SK-N-MC (cell line): ENCODE results near the gene TMEM203.

Experiments
- DNase-seq: peaks from one replicate; pipeline ENCODE4 v3.0.0-alpha.2; 2011; ENCODE audit warnings: low read depth, low spot score
- H3K27ac ChIP-seq: fragments of 200-600 bp; sonication (generic); 2 replicates; pipeline ENCODE4 v1.5.1; 2016; ENCODE audit warnings: mixed run types
- H3K36me3 ChIP-seq: fragments of 200-600 bp; sonication (generic); 2 replicates; pipeline ENCODE4 v1.6.1; 2017; ENCODE audit warnings: antibody characterized with exemption, low read length, mixed read lengths; ENCODE audit not compliant: insufficient read depth
- H3K4me3 ChIP-seq: fragments of 200-600 bp; sonication (generic); 2 replicates; pipeline ENCODE4 v1.5.1; 2016
- H3K9ac ChIP-seq: fragments of 200-600 bp; sonication (generic); 2 replicates; pipeline ENCODE4 v1.8.0; 2017; ENCODE audit warnings: mixed run types, mixed read lengths; ENCODE audit not compliant: insufficient read length
- H3K9me3 ChIP-seq: fragments of 200-600 bp; sonication (generic); 2 replicates; pipeline ENCODE4 v1.6.1; 2017; ENCODE audit warnings: low read depth, mild to moderate bottlenecking, antibody characterized with exemption, low read length, moderate library complexity, mixed read lengths
- EZH2 ChIP-seq: fragments of 200-600 bp; sonication (generic); IDR thresholded peaks from one replicate; pipeline ENCODE4 v1.6.1; 2017; ENCODE audit warnings: antibody characterized with exemption
- FOXP2 ChIP-seq: optimal IDR thresholded peaks from 2 replicates; pipeline ENCODE3; 2011; ENCODE audit warnings: mild to moderate bottlenecking, moderate library complexity; ENCODE audit not compliant: insufficient read depth; ENCODE audit errors: extremely low read length, control extremely low read depth
- POLR2AphosphoS5 ChIP-seq: IDR thresholded peaks from 2 replicates; pipeline ENCODE4 v1.6.1; 2012; ENCODE audit warnings: mild to moderate bottlenecking, low read depth, low read length, borderline replicate concordance

TMEM203 gene

GRCh38 chr9:137227054-137227852 lies 21.8 kb upstream of the TMEM203 start, which contains the start of gene RNF224:
Gene RNF224 (plus strand): TSS chr9:137227502. CDS start chr9:137228336, 834 bp downstream.
- Histone ChIP-seq H3K27ac (no peak within 1 kb of the TSS), H3K9me3 (no peaks in the 10 kb centered on the region), H3K4me3 (no peak within 1 kb of the TSS), H3K9ac (no peak within 1 kb of the TSS), H3K36me3 (no peaks in the 10 kb centered on the region)
- DNase-seq, result no peak
- TF ChIP-seq FOXP2, result no peak
- no peak for TF ChIP-seq POLR2AphosphoS5
- no peak for TF ChIP-seq EZH2

GRCh38 chr9:137226338-137227053 lies 21.0 kb upstream of the TMEM203 start:
- Histone ChIP-seq H3K36me3 (no peaks in the 10 kb centered on the region), H3K27ac (no peak overlapping the region), H3K4me3 (no peak overlapping the region), H3K9ac (no peak overlapping the region), H3K9me3 (no peaks in the 10 kb centered on the region)
- no peak for DNase-seq
- TF ChIP-seq FOXP2, result no peak
- no peak for TF ChIP-seq EZH2
- TF ChIP-seq POLR2AphosphoS5, result no peak

- no peak overlapping the region for H3K4me3 ChIP-seq
- H3K9me3 ChIP-seq, result no peaks in the 10 kb centered on the region
- no peak overlapping the region for H3K9ac ChIP-seq
- TF ChIP-seq POLR2AphosphoS5 (no peak), EZH2 (no peak), FOXP2 (no peak)
- H3K36me3 ChIP-seq, result no peaks in the 10 kb centered on the region
- no peak overlapping the region for H3K27ac ChIP-seq
- no peak for DNase-seq
These were observed 20.4 kb upstream of the TMEM203 start for GRCh38 chr9:137225699-137226331.

GRCh38 chr9:137224830-137225694 lies 19.6 kb upstream of the TMEM203 start, which contains the start of gene CYSRT1:
Gene CYSRT1 (plus strand): TSS chr9:137225174. CDS start chr9:137225622, 448 bp downstream.
- TF ChIP-seq POLR2AphosphoS5, result no peak
- no peak for TF ChIP-seq EZH2
- no peak for TF ChIP-seq FOXP2
- DNase-seq, result no peak
- Histone ChIP-seq H3K9me3 (no peaks in the 10 kb centered on the region), H3K27ac (peak within 1 kb of the TSS; percentile 81), H3K9ac (peak within 1 kb of the TSS; percentile 99), H3K4me3 (peak within 1 kb of the TSS; percentile 97), H3K36me3 (no peaks in the 10 kb centered on the region)

- no peaks in the 10 kb centered on the region for H3K9me3 ChIP-seq
- DNase-seq, result peak; percentile 90
- peak overlapping the region; percentile 97 for H3K4me3 ChIP-seq
- H3K27ac ChIP-seq, result peak overlapping the region; percentile 81
- TF ChIP-seq POLR2AphosphoS5 (peak; percentile 86), FOXP2 (no peak)
- no peaks in the 10 kb centered on the region for H3K36me3 ChIP-seq
- H3K9ac ChIP-seq, result peak overlapping the region; percentile 99
These were observed 17.9 kb upstream of the TMEM203 start for GRCh38 chr9:137223078-137223970.

GRCh38 chr9:137222190-137223077 lies 17.0 kb upstream of the TMEM203 start, which contains the start of gene RNF208:
Gene RNF208 (minus strand): TSS chr9:137222240. CDS start chr9:137221212, 1,028 bp downstream.
- H3K4me3 ChIP-seq, result peak within 1 kb of the TSS; percentile 97
- DNase-seq, result no peak
- H3K27ac ChIP-seq, result no peak within 1 kb of the TSS
- no peaks in the 10 kb centered on the region for H3K9me3 ChIP-seq
- no peak for TF ChIP-seq FOXP2
- no peak for TF ChIP-seq POLR2AphosphoS5
- no peak for TF ChIP-seq EZH2
- peak within 1 kb of the TSS; percentile 45 for H3K9ac ChIP-seq
- H3K36me3 ChIP-seq, result no peaks in the 10 kb centered on the region
